GM19351 (cell line): ENCODE results near the gene KCNA1.

Source experiments
- ATAC-seq: cut with Tn5 transposase; IDR thresholded peaks from one replicate; pipeline ENCODE4 v1.9.1; 2021; ENCODE audit warnings: mild to moderate bottlenecking, moderate library complexity; ENCODE audit not compliant: unreplicated experiment

KCNA1 gene

DNA sequence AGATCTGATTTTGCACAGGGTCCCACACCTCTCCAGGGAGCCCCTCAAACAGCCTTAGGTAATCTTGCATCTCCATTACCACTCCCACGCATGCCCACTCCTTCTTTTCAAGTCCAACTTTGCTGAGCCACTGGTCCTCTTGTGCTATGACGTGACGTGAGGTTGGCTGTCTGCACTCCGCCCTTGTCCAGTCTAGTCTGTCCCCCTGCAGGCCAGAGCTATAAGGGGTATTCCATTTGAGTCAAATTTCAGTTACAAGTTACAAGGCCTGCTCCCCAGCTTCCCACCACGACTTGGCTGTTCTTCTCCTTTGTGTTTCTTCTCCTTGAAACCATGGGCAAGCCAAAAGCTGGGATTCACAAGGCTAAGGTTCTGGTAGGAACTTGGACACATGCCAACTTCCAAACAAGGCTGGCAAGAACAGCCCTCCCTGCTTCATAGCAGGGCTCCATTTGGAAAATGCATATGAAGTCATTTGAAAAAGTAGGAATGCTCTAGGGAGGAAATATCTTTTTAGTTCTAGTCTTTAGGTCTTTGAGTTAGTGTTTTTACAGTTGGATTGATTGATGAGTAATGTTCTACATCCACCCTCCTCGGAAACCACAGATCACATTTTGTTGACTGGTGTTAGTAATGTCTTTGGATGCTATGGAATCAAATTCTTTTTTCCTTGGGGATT is 49.1 kb downstream of the KCNA1 start:
- ATAC-seq: no peak

DNA sequence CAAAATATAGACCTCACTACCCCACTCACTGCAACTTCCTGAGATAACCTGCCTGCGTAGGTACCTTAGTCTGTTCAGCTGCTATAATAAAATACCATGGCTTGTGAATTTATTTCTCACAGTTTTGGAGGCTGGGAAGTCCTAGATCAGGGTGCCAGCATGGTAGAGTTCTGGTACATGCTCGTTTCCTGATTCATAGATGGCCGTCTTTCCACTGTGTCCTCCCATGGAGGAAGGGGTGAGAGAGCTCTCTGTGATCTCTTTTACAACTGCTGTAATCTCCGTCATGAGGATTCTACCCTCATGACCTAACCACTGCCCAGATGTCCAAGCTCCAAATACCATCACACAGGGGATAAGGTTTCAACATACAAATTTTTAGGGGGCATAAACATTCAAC is 49.7 kb downstream of the KCNA1 start:
- no peak for ATAC-seq

DNA sequence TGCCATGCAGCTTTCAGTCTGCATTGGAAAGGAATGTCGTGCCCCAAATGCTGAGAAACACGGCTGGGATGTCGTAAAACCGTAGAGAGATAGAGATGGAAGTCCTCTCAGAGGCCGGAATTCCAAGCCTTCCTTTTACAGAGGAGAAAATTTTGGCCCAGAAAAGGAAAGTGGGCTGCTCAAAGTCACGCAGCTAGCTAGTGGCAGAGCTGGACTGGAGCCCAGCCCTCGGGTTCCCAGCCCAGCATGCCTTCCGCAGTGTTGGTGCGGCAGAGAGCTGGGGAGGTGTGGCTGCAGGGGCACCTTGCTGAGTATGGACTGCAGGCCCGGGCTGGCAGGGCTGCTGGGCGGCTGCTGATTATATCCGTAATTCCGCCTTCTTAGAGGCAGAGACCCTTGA is 50.3 kb downstream of the KCNA1 start:
- no peak for ATAC-seq

- ATAC-seq: no peak
Observed at GRCh38 chr12:4960547-4960946, 50.8 kb downstream of the KCNA1 start.

DNA sequence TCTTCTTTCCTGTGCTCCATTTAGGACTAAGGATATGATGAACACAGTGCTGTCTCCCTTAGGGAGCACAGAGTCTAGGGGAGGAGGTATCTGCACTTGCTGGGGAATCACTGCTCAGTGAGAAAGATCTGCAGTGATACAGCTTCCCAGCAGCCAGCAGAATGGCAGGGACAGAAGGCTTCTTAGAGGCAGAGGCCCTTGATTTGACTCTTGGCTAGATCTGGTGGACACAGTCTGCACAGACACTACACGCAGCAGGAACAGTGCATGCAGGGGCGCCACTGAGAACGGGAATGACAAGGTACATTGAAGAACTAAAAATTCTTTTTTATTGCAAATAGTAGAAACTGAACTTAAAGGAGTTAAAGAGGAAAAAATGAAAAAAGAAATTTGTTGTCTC is 51.6 kb downstream of the KCNA1 start:
- ATAC-seq: no peak

GRCh38 chr12:4962539-4963486 is 53.1 kb downstream of the KCNA1 start:
- ATAC-seq: no peak
